Activated naive CD8-positive, alpha-beta T cell treated with anti-CD3 and anti-CD28 coated beads, Interleukin-2, amount 10 ng/mL, durations not matched to agents 7 days and 5 days (primary cell): Measurements from ENCODE around the gene ATP11A. TPM values are rescaled to one million over a fixed set of nuclear protein-coding genes. Genes with fewer than 3 reads are reported as not detected.

Experiments
- ATAC-seq: fragments of 150-1000 bp; cut with Tn5 transposase; one replicate; pipeline ENCODE4 v1.10.0; 2021; ENCODE audit warnings: low read depth, moderate library complexity
- POLR2A ChIA-PET: fragments of 350-600 bp; sonication (Branson Sonifier 250); formaldehyde crosslinking; loops from one replicate; lab custom pipeline; 2021; ENCODE audit warnings: antibody characterized with exemption; lab: Charles Lee
- DNase-seq: peaks from one replicate; pipeline ENCODE4 v3.0.0; 2021
- H3K27ac Mint-ChIP-seq: one replicate; pipeline ENCODE4 v1.8.0; 2022; ENCODE audit warnings: mild to moderate bottlenecking, mixed read lengths
- H3K27me3 Mint-ChIP-seq: one replicate; pipeline ENCODE4 v1.8.0; 2022; ENCODE audit warnings: mild to moderate bottlenecking, moderate library complexity, mixed read lengths
- H3K36me3 Mint-ChIP-seq: one replicate; pipeline ENCODE4 v1.8.0; 2021; ENCODE audit warnings: mild to moderate bottlenecking, mixed read lengths
- H3K4me1 Mint-ChIP-seq: one replicate; pipeline ENCODE4 v1.8.0; 2021; ENCODE audit warnings: mixed read lengths
- H3K4me3 Mint-ChIP-seq: one replicate; pipeline ENCODE4 v1.8.0; 2022; ENCODE audit warnings: mild to moderate bottlenecking, moderate library complexity, mixed read lengths
- H3K9me3 Mint-ChIP-seq: one replicate; pipeline ENCODE4 v1.8.0; 2021; ENCODE audit warnings: mixed read lengths
- total RNA-seq, 2 experiments: library from RNA; stranded (reverse); gene quantifications; one replicate each; pipeline ENCODE4 v1.2.3, GENCODE V29; 2021

ATP11A gene
- total RNA-seq, 2 experiments from 2014 or later = 36.5 to 38.2 TPM

DNA sequence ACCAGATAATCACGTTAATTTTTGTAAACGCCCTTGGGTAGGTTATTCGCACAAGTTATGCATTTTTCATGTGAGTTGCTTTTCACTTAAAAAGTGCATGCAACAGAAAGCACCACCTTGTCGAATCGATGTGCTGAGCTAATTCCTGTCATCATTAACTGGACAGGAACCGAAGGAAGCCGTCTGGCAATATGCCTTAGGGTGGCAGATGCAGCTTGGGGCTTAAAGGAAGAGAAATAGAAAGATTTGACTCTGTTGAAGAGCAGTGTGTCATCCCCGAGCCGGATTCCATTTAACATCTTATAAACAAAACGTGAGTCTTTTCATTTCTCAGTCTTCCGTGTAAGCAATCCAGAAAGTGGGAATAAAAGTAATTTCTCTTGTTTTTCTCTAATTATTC, 70.0 kb downstream of the ATP11A start:
- H3K27ac Mint-ChIP-seq = no peak overlapping the region
- H3K36me3 Mint-ChIP-seq = no peaks in the 10 kb centered on the region
- no peak for DNase-seq
- no peak overlapping the region for H3K4me3 Mint-ChIP-seq
- no peak for ATAC-seq
- no peaks in the 10 kb centered on the region for H3K27me3 Mint-ChIP-seq
- no peaks in the 10 kb centered on the region for H3K9me3 Mint-ChIP-seq
- peaks cover 8% of the 10 kb centered on the region for H3K4me1 Mint-ChIP-seq
- POLR2A ChIA-PET = no interaction called here

DNA sequence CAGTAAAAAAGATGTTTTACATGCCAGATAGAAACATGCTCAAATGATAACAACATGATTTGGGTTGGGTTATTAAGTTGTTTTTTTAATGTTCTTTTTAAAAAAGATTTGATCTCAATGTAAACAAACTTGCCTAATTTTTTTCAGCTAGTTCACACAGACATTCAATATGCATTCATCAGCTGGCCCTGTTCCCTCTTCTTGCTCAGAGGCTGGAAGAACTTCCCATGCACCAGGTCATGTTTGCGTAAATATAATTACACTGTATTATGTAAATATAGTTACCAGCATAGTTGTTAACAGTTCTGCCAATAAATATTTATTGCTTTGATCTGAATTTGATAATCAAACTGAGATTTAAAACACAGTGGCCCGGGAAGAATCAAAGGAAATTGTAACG, 70.6 kb downstream of the ATP11A start:
- H3K4me1 Mint-ChIP-seq = peaks cover 8% of the 10 kb centered on the region
- H3K4me3 Mint-ChIP-seq = no peak overlapping the region
- no peaks in the 10 kb centered on the region for H3K9me3 Mint-ChIP-seq
- no peak overlapping the region for H3K27ac Mint-ChIP-seq
- H3K36me3 Mint-ChIP-seq = no peaks in the 10 kb centered on the region
- POLR2A ChIA-PET = no interaction called here
- ATAC-seq = no peak
- no peaks in the 10 kb centered on the region for H3K27me3 Mint-ChIP-seq
- no peak for DNase-seq

DNA sequence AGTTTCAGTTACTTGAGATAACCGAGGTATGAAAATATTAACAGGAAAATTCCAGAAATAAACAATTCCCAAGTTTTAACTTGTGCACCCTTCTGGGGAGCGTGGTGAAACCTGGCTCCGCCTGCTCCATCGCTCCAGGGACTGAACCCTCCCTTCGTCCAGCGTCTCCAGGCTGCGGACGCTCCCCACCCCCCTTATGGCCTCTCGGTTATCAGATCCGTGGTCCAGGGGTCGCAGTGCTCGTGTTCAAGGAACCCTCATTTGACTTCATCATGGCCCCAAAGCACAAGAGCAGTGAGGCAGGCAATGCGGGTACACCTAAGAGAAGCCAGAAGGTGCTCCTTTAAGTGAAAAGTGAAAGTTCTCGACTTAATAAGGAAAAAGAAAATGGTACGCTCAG, 71.1 kb downstream of the ATP11A start:
- H3K9me3 Mint-ChIP-seq = peaks cover 4% of the 10 kb centered on the region
- no peak overlapping the region for H3K4me3 Mint-ChIP-seq
- H3K4me1 Mint-ChIP-seq = peaks cover 8% of the 10 kb centered on the region
- H3K27me3 Mint-ChIP-seq = no peaks in the 10 kb centered on the region
- H3K27ac Mint-ChIP-seq = no peak overlapping the region
- no peak for DNase-seq
- ATAC-seq = no peak
- H3K36me3 Mint-ChIP-seq = peaks cover 4% of the 10 kb centered on the region
- POLR2A ChIA-PET = no interaction called here

DNA sequence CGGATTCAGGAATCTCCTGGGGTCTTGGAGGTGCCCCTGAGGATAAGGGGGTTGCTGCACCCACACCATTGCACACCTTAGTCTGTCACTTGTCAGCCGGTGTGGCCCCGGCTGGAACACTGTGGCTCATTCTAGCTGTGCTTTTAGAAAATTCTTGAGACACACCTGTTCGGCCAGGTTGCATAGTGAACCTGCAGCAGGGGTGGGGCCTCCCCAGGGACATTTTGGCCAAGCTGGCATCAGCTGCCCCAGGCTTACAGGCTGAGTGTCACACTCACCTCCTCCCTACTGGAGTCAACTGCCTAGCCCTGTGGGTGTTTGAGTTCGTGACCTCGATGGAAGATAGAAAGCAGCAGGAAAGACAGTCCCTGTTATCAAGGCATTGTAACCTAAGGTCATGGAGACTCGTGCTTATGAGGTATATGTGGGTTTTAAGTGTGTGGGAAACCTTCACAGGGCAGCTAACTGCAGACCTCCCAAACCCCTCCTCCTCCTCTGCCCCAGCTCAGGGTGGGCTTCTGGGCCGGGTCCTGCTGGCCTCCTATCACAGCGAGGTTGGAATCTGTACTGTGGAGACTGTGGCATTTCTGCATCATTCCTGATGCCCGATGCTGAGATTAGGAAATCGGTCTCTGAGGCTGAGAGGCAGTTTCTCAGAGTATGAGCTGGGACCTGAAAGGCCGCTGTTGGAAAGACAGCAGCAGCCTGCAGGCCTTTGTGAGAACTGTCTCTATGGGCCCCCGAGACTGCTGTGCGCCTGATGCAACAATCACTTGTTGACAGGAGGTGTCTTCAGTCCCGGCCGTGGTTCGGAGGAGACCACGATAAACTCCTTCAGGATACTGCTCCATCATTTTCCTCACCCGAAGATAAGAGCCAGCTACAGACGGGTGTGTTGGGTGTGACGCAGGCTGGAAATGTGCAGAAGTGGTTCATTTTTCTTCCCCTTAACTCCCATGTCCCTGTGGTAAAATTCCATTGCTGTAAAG, 72.2 kb downstream of the ATP11A start:
- H3K27ac Mint-ChIP-seq = no peak overlapping the region
- H3K36me3 Mint-ChIP-seq = peaks cover 7% of the 10 kb centered on the region
- POLR2A ChIA-PET = no interaction called here
- peaks cover 10% of the 10 kb centered on the region for H3K4me1 Mint-ChIP-seq
- no peak for DNase-seq
- no peak for ATAC-seq
- no peaks in the 10 kb centered on the region for H3K27me3 Mint-ChIP-seq
- H3K9me3 Mint-ChIP-seq = peaks cover 8% of the 10 kb centered on the region
- H3K4me3 Mint-ChIP-seq = no peak overlapping the region

DNA sequence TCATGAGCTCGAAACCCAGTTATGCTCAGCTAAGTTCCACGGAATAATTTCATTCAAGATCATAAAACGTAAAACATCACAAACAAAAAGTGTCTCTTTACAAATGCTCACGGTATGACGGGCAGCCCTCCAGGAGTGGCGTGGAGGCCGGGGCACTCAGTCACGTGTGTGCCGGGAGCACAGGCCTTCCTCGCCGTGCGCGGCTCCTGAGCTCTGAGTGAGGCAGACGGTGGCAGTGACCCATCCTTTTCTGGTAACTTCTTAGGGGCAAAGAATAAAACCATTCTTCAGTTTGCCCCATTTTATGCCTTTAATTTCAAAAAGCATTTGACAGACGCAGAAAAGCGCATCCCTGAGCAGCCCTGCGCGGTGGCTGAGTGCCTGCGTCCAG, 72.8 kb downstream of the ATP11A start:
- no peak overlapping the region for H3K27ac Mint-ChIP-seq
- no peaks in the 10 kb centered on the region for H3K27me3 Mint-ChIP-seq
- H3K4me1 Mint-ChIP-seq = peaks cover 10% of the 10 kb centered on the region
- POLR2A ChIA-PET = no interaction called here
- DNase-seq (no peak), ATAC-seq (no peak)
- H3K4me3 Mint-ChIP-seq = no peak overlapping the region
- peaks cover 7% of the 10 kb centered on the region for H3K36me3 Mint-ChIP-seq
- H3K9me3 Mint-ChIP-seq = peaks cover 8% of the 10 kb centered on the region

DNA sequence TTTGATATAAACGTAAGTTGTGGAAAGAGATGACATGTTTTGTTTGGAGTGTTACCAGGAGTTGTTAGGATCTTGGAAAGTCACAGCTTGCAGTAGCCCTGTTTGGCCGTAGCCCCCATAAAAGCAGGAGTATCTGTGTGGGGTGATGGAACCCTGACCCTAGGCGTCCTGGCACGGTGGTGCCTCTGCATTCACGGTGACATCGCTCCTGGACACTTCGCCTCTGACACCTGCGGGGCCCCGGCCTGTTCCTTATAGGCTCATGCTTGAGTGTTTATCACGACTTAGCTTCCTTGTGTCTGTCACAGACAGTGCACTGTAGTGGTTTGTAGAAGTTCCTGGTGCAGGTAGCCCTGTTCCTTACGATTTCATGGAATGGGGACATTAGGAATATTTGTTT, 74.2 kb downstream of the ATP11A start:
- no peaks in the 10 kb centered on the region for H3K27me3 Mint-ChIP-seq
- POLR2A ChIA-PET = no interaction called here

DNA sequence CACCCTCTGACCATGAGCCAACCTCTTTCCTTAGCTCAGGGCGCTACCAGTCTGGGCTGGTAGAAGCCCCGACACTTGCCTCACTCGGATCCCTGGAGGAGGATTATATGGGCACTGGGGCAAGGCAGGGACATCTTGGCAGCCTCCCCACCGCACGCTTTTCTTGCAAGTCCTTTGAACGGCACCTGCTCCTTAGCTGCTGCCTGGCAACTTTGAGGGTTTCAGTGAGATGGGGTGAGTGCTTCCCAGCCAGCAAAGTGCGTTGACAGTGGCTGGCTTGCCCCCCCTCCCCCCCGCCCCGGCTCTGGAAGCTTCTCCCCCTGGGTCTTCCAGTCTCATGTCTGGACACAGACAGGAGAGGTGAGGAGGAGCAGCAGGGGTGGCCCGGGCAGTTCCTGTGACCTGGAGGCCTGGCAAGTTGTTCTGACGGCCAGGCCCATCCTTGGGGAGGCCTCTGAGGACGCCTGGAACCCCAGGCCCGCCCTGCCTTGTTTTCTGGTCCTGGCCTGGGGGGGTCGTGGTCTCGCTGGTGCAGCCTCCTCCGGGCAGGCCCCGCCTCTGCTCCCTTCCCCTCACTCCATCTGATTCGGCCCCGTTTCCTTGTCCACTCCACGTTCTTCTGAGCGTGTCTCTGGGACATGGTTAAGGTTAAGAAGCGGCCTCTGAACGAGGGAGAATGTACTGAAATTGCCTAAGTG, 75.2 kb downstream of the ATP11A start:
- no peak overlapping the region for H3K4me3 Mint-ChIP-seq
- no peaks in the 10 kb centered on the region for H3K27me3 Mint-ChIP-seq

More for the DNA sequence above, 74.2 kb downstream of the ATP11A start:
- Mint-ChIP-seq H3K27ac (no peak overlapping the region), H3K4me1 (peaks cover 6% of the 10 kb centered on the region), H3K9me3 (peaks cover 15% of the 10 kb centered on the region), H3K36me3 (peaks cover 12% of the 10 kb centered on the region), H3K4me3 (no peak overlapping the region)
- no peak for ATAC-seq
- DNase-seq = no peak

DNA sequence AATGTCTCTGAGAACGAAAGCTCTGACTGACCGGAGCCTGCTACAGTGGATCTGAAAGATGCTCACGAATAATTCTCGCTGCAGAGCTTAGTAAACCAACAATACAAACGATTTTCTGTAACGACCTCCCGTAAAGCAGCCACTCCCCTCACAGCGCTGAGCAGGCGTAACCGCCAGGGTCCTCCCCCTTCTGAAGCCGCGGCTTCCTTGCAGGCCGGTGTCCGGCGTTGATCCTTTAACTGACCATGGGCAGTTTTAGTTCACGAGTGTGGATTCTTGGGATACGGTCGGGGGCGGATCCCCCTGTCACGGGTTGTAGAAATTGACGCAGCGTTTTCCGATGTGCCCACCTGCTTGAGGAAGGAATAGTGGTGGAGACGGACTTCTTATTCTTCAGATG, 75.9 kb downstream of the ATP11A start:
- H3K36me3 Mint-ChIP-seq = peaks cover 12% of the 10 kb centered on the region
- peaks cover 2% of the 10 kb centered on the region for H3K4me1 Mint-ChIP-seq
- H3K4me3 Mint-ChIP-seq = no peak overlapping the region
- POLR2A ChIA-PET = no interaction called here
- DNase-seq (no peak), ATAC-seq (no peak)
- no peak overlapping the region for H3K27ac Mint-ChIP-seq
- H3K9me3 Mint-ChIP-seq = peaks cover 15% of the 10 kb centered on the region
- H3K27me3 Mint-ChIP-seq = no peaks in the 10 kb centered on the region

More for the DNA sequence above, 75.2 kb downstream of the ATP11A start:
- H3K9me3 Mint-ChIP-seq = peaks cover 15% of the 10 kb centered on the region
- peaks cover 2% of the 10 kb centered on the region for H3K4me1 Mint-ChIP-seq
- DNase-seq (no peak), ATAC-seq (no peak)
- POLR2A ChIA-PET = no interaction called here
- peaks cover 12% of the 10 kb centered on the region for H3K36me3 Mint-ChIP-seq
- no peak overlapping the region for H3K27ac Mint-ChIP-seq

DNA sequence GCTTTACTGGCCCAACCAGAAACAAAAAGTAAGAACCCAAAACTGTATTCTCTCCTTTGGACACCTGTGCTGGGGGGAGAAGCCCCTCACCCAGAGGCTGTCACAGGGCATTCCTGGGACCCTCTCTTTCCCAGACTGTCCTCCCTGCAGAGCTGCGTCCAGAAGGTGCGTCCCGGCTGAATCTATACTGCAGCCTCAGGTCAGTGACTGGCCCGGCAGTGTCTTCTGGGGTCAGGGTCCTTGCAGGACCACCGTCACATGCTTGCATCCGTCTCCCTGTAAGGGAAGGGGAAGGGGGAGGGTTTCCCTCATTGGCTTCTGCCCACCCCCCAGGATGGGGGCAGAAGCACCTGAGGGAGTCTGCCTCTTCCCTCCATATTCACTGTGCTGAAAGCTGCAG, 76.5 kb downstream of the ATP11A start:
- H3K27ac Mint-ChIP-seq = peak overlapping the region; percentile 74

DNA sequence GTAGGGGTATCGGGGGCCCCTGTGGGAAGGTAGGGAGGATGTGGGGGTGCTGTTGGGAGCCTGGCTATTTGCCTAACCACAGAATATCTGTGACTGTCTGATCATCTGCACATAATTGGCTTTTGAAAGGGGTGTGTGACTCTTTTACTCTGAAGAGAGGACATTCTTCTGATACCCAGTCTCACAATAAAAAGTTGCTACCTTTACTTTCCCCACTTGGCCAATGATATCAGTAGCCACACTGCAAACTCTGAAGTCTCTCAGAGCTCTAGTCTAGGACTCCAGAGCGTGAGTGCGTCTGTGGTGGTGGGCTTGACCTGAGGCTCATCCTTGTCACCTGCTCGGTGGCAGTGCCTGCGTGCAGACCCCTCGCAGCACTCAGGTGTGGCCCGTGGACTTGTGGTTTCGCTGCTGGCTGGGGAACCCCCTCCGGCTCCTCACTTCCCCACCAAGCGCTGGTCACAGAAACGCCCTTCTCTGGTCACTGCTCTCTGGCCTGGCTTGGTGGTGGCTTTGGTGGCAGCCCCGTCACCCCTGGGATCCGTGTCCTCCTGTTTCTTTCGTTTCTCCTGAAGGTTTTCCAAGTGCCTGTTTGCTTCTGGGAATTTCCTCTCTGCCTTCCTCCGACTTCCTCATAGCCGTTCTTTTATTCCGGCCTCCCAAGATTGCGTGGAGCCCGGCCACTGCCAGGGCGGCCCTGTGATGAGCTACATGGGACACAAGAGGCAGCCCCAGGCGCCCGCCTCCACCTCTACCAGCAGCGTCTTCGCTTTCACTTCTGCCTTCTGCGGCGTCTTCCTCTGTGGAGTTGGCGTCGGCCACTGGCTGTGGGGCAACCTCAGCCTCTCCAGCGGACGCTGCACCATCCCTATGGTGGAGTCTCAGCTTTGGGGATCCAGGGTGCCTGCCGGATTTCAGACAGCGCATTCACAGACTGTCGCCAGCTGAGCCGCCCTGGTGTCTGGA, 78.0 kb downstream of the ATP11A start:
- Mint-ChIP-seq H3K4me3 (no peak overlapping the region), H3K27ac (peak overlapping the region; percentile 16), H3K36me3 (peaks cover 12% of the 10 kb centered on the region), H3K27me3 (peaks cover 1% of the 10 kb centered on the region), H3K9me3 (peaks cover 15% of the 10 kb centered on the region), H3K4me1 (peaks cover 2% of the 10 kb centered on the region)
- DNase-seq (no peak), ATAC-seq (no peak)
- POLR2A ChIA-PET = no interaction called here

More for the DNA sequence above, 76.5 kb downstream of the ATP11A start:
- Mint-ChIP-seq H3K4me3 (no peak overlapping the region), H3K36me3 (peaks cover 12% of the 10 kb centered on the region), H3K9me3 (peaks cover 15% of the 10 kb centered on the region), H3K4me1 (peaks cover 2% of the 10 kb centered on the region), H3K27me3 (no peaks in the 10 kb centered on the region)
- DNase-seq (no peak), ATAC-seq (no peak)
- POLR2A ChIA-PET = no interaction called here

DNA sequence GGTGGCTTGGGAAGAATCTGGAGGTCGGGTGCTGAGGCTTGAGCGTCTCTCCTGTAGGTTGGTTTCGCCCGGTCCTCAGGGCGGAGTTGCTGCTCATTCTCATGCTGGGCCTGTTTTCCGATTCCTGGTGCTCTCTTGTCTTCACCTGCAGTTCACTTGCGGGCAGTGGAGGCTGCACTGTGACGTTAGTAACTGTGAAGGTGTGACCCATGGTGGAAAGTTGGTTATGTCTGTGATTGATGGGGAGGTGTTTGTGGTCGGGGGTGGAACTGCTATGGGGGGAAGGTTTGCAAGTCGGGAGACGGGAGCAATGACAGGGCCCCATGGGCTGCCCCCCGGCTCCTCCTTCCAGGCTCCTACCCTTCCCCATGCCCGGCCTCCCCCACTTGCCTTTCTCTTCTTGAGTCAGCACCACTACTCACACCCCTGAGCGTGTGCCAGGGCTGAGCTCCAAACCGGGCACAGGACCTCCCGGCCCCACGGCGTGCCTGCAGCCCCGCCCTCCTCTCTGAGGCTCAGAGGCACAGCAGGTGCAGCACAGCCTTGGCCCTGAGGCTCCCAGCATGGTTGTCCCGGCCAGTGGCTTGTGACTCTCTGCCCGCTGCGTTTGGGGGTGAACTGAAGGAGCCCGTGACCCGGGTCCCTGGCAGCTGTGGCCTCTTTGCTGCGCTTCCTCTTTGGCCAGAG, 79.1 kb downstream of the ATP11A start:
- peaks cover 2% of the 10 kb centered on the region for H3K4me1 Mint-ChIP-seq
- H3K9me3 Mint-ChIP-seq = peaks cover 15% of the 10 kb centered on the region
- peaks cover 12% of the 10 kb centered on the region for H3K36me3 Mint-ChIP-seq
- H3K27me3 Mint-ChIP-seq = peaks cover 2% of the 10 kb centered on the region
- no peak overlapping the region for H3K4me3 Mint-ChIP-seq
- DNase-seq (no peak), ATAC-seq (no peak)
- POLR2A ChIA-PET = no interaction called here
- no peak overlapping the region for H3K27ac Mint-ChIP-seq

DNA sequence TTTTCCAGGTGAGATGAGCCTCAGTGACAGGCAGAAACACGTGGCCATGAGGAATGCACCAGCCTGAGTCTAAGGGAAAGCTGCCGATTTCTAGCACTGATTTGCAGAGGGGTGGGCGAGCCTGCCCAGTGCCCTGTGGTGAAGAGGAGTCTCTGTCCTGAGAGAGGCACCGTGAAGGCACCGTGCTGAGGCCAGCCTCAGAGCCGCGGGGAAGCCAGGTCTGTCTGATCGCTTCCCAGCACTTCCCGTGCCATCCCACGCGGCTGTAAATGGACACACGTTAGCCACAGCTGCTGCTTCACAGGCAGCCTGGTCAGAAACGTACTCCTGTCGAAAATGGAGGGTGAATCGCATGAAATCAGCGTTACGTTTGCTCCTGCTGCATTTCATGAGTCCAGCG, 79.8 kb downstream of the ATP11A start:
- DNase-seq (no peak), ATAC-seq (no peak)
- H3K4me1 Mint-ChIP-seq = peaks cover 2% of the 10 kb centered on the region
- peaks cover 15% of the 10 kb centered on the region for H3K9me3 Mint-ChIP-seq
- POLR2A ChIA-PET = no interaction called here
- no peak overlapping the region for H3K27ac Mint-ChIP-seq
- peaks cover 12% of the 10 kb centered on the region for H3K36me3 Mint-ChIP-seq
- H3K4me3 Mint-ChIP-seq = no peak overlapping the region
- peaks cover 2% of the 10 kb centered on the region for H3K27me3 Mint-ChIP-seq
